HG03060 (cell line): ENCODE data around the gene TTLL13.
A peak's percentile ranks its signal among the peaks of the same experiment; 100 is the strongest.
"Not testable (repeated sequence)": the region's sequence is repeated elsewhere in the genome, so short reads cannot be mapped to it uniquely, and the experiment has no call there.

Source experiments
- ATAC-seq: cut with Tn5 transposase; IDR thresholded peaks from one replicate; pipeline ENCODE4 v1.9.1; 2021; ENCODE audit warnings: low read depth, moderate number of reproducible peaks; ENCODE audit not compliant: unreplicated experiment

TTLL13 gene

GRCh38 chr15:90234096-90234988 lies 15.0 kb upstream of the TTLL13 start, which contains the start of gene GDPGP1:
Gene GDPGP1, plus strand, starts transcription at chr15:90234209. Its CDS starts 6,700 bp downstream, at chr15:90240909.
- ATAC-seq = peak; percentile 33

DNA sequence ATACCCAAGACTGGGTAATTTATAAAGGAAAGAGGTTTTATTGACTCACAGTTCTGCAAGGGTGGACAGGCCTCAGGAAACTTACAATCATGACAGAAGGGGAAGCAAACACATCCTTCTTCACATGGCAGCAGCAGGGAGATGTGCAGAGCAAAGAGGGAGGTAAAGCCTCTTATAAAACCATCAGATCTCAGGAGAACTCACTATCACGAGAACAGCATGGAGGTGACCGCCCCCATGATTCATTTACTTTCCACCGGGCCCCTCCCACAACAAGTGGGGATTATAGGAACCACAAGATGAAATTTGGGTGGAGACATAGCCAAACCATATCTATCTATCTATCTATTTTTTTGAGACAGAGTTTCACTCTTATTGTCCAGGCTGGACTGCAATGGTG lies 10.0 kb upstream of the TTLL13 start:
- no peak for ATAC-seq

DNA sequence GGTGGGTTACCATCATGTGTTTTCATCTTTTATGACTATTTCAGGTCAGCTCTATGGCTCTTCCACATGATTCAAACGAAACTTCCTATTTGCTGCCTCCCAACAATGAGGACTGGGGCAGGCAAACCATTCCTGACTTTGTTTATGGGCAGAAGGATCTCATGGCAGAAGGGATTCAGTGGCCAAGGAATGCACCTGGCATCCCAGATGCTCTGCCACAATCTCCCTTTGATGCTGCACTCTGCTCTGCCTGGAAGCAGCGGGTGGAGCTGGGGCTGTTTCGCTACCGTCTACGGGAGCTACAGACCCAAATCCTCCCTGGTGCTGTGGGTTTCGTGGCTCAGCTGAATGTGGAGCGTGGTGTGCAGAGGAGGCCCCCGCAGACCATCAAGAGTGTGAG lies 8.5 kb upstream of the TTLL13 start:
- ATAC-seq = no peak

DNA sequence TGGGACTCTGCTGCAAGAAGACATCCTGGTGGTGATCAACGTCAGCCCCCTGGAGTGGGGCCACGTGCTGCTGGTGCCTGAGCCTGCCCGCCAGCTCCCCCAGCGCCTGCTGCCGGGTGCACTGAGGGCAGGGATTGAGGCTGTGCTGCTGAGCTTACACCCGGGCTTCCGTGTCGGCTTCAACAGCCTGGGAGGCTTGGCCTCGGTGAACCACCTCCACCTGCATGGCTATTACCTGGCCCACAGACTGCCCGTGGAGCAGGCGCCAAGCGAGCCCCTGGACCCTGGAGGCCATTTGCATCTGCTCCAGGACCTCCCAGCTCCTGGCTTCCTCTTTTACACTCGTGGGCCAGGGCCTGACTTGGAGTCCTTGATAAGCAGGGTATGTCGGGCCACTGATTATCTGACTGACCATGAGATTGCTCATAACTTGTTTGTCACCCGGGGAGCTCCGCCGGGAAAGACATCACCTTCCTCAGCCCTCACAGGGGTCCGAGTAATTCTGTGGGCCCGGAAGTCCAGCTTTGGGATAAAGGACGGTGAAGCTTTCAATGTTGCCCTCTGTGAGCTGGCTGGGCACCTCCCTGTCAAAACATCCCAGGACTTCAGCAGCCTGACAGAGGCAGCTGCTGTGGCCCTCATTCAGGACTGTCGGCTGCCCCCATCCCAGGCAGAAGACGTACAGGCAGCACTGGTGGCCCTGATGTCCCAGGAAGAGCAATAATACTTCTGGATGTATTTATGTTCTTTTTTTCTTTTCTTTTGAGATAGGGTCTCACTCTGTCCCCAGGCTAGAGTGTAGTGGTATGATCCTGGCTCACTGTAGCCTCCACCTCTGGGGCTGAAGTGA lies 7.8 kb upstream of the TTLL13 start:
- no peak for ATAC-seq

DNA sequence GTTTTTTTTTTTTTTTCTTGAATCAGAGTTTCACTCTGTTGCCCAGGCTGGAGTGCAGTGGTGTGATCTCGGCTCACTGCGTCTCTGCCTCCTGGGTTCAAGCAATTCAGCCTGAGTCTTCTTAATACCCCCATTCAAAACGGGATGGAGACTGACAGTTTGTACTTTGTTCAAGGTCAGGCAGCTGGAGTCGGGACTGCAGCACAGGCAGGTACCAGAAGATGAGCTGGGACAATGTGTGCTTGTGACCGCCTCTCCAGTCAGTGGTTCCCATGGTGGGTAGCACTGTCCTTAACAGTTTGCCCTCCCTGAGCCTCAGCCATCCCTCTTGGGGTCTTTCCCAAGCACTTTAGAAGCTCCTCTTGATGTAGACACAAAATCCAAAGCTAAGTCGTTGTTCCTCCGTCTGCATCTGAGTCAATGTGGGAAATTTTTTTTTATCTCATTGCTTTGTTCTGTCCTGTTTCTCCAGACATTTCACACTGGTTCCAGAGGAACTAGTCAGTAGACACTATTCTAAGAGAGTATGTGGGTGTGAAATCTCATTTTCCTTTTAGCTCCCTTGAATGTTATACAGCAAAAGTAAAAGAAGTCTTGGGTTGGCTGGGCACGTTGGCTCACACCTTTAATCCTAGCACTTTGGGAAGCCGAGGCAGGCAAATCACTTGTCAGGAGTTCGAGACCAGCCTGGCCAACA lies 5.3 kb upstream of the TTLL13 start:
- ATAC-seq = no peak

DNA sequence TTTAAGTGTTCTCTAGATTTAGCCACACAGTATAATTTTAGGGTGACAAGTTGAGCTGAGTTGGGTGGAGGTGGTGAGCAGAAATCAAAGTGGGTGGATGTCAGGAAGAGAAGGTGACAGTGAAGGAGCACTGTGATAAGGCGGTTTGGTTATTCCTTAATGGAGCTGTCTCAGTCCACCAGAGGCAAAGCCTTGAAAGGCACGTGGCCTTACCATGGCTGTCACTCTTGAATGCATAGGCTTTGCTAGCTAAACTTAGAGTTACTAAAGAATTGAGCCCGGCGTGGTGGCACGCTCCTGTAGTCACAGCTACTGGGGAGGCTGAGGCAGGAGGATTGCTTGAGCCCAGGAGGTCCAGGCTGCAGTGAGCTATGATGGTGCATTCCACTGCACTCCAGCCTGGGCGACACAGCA lies 560 bp upstream of the TTLL13 start:
- ATAC-seq = no peak

DNA sequence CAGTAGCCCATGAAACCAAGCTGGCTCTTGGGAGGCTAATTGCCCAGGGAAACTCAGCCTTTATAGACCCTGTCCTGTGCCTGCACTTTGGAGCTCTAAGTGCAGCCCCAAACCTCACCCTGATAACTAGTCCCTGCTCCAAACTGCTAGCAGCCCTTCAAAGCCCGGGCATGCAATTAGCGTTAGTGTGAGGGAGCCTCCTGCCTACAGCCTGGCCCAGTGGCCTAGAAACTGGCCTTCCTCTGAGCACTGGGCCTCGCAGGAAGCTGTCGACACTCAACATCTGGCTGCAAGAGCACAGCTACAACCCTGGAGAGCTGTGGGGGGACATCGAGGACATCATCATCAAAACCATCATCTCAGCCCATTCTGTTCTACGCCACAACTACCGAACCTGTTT lies 8.4 kb downstream of the TTLL13 start:
- ATAC-seq = no peak

- ATAC-seq = no peak
These were observed 10.2 kb downstream of the TTLL13 start for GRCh38 chr15:90259524-90259923.

DNA sequence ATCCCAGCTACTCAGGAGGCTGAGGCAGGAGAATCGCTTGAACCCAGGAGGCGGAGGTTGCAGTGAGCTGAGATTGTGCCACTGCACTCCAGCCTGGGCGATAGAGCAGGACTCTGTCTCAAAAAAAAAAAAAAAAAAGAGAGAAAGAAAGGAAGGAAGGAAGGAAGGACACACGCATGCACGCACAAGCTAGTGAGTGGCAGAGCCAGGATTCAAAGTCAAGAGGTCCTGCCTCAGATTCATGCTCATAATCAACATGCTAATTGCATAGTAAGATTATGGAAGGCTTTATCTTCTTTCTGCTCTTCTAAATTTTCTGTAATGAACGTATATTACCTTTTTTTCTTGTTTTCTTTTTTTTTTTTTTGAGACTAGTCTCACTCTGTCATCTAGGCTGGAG lies 11.4 kb downstream of the TTLL13 start:
- ATAC-seq = not testable (repeated sequence)

- ATAC-seq = no peak
These were observed 12.5 kb downstream of the TTLL13 start for GRCh38 chr15:90261811-90262210.

DNA sequence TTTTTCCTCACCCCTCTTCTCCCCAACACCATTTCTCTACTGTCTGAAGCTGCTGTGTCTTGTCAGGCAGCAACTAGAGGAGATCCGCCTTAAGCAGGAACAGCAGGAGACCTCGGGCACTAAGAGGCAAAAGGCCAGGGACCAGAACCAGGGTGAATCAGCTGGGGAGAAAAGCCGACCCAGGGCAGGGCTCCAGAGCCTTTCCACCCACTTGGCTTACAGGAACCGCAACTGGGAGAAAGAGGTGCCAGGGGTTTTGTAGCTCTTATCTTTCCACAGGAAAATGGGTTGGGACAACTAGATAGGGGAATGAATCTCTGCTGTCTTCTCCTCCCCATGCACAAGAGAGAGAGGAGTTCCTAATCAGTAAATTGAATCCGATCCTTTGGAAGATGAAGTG lies 13.1 kb downstream of the TTLL13 start:
- ATAC-seq = no peak

- no peak for ATAC-seq
These were observed 15.3 kb downstream of the TTLL13 start for GRCh38 chr15:90264671-90265070.

DNA sequence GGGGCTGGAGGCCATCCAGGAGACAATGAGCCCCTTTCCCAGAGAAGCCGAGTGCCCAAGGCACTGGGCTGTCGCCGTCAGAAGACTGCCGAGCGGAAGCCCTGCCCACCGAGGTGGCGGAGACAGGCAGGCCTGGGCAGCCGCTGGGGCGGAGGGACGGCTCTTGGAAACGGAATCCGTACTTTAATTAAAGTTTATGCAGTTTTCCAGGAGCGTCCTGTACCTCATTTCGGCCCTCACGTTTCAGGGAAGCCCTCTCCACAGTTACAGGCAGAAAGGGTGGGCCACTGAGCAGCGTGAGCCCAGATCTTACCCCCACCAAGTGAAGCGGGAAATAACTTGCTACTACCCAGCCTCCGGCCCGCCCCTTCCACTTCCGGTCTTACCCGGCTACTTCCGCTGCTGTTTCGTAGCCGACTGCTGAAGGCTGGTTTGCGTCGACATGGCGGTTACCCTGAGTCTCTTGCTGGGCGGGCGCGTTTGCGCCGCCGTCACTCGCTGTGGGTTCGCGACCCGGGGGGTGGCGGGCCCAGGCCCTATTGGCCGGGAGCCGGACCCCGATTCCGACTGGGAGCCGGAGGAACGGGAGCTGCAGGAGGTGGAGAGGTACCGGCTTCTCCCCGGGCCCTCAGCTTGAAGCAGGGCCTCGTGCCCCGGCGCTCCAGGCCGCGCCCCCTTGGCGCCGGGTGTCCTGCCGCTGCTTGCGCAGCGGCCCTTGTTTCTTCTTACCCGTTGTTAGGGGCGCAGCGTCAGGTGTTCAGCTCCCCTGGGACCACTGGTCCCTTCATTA lies 16.1 kb downstream of the TTLL13 start, which contains the start of gene NGRN:
Gene NGRN (plus strand): TSS at position 402 of the 790 bp plus-strand sequence. CDS start 41 bp downstream, at position 443.
- peak; percentile 76 for ATAC-seq

DNA sequence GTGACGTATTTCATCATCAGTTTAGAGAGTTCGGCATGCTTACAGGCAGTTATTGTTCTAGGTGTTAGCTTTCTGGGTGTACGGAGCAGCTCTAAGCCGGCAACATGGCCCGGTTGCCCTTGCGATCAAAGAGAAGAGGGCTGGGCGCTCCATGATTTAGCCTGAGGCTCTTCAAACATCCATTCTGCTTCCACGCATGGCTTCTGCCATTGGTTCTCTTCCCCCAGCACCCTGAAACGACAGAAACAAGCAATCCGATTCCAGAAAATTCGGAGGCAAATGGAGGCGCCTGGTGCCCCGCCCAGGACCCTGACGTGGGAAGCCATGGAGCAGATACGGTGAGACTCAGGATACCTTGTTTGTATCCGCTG lies 16.7 kb downstream of the TTLL13 start:
- ATAC-seq = no peak

- no peak for ATAC-seq
These were observed 17.1 kb downstream of the TTLL13 start for GRCh38 chr15:90266485-90266884.

DNA sequence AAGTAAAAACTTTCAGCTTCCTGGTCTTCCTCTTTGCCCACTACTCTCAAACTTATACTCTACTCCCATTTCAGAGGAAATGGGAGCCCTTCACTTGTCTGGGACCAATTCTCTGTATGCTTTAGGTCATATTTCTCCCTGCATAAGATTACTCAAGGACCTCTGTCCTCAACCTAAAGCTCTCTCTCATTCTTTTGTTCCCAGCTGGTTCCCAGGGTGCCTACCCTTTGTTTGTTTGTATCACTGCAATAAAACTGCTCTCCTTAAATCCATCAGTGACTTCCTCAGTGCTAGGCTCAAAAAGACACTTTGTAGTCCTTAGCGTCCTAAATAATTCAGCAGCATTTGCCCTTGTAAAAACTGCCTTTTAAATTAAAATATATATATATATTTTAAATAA lies 19.1 kb downstream of the TTLL13 start:
- ATAC-seq = no peak

DNA sequence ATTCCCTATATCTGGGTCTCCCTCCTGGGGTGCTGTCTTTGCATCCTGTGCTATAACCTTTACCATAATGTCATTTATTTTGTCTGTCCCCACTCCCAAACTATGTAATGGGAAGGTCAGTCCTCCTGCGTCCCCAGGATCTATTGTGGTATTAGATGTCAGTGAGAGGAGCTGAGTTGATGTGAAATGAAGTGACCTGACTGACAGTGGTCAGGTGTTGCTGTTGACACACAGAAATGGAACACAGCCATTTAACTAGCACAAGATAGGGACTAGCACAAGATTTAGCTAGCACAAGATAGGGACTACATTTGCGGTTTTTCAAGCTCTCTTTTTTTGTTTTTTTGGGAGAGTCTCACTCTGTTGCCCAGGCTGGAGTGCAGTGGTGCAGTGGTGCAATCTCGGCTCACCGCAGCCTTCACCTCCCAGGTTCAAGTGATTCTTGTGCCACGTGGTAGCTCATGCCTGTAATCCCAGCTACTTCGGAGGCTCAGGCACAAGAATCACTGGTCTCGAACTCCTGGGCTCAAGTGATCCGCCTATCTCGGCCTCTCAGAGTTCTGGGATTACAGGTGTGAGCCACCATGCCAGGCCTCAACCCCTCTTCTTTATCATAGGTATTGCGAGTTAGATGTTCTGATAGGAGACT lies 21.3 kb downstream of the TTLL13 start:
- ATAC-seq = no peak

GRCh38 chr15:90271459-90272166 lies 22.3 kb downstream of the TTLL13 start:
- no peak for ATAC-seq

DNA sequence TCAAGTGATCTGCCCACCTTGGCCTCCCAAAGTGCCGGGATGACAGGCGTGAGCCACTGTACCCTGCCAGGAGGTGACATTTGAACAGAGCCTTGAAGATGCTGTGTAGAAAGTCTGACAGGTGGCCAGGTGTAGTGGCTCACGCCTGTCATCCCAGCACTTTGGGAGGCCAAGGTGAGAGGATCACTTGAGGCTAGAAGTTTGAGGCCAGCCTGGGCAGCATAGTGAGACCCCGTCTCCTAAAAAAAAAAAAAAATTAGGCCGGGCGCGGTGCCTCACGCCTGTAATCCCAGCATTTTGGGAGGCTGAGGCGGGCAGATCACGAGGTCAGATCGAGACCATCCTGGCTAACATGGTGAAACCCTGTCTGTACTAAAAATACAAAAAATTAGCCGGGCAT lies 29.1 kb downstream of the TTLL13 start:
- not testable (repeated sequence) for ATAC-seq
